Memory B cell (primary cell): ENCODE measurements around the gene PTPN12.
"Not testable (repeated sequence)": the region's sequence is repeated elsewhere in the genome, so short reads cannot be mapped to it uniquely, and the experiment has no call there.

Source experiments
- ATAC-seq: fragments of 150-1000 bp; cut with Tn5 transposase; 2 replicates; pipeline ENCODE4 v1.10.0; 2021; ENCODE audit warnings: low read depth, mild to moderate bottlenecking, moderate library complexity
- DNase-seq, 2 donors: peaks; one replicate each; pipeline ENCODE4 v3.0.0; 2022; ENCODE audit warnings: low spot score in 2 of 2
- H3K27ac Mint-ChIP-seq: one replicate; pipeline ENCODE4 v1.8.0; 2022; ENCODE audit warnings: mild to moderate bottlenecking, moderate library complexity, mixed read lengths
- H3K27me3 Mint-ChIP-seq: one replicate; pipeline ENCODE4 v1.8.0; 2022; ENCODE audit warnings: mixed read lengths
- H3K36me3 Mint-ChIP-seq: one replicate; pipeline ENCODE4 v1.8.0; 2022; ENCODE audit warnings: mild to moderate bottlenecking, mixed read lengths
- H3K4me1 Mint-ChIP-seq: one replicate; pipeline ENCODE4 v1.8.0; 2022; ENCODE audit warnings: mixed read lengths
- H3K4me3 Mint-ChIP-seq: one replicate; pipeline ENCODE4 v1.8.0; 2022; ENCODE audit warnings: mild to moderate bottlenecking, moderate library complexity, mixed read lengths
- H3K9me3 Mint-ChIP-seq: one replicate; pipeline ENCODE4 v1.8.0; 2022; ENCODE audit warnings: mixed read lengths

Gene PTPN12

DNA sequence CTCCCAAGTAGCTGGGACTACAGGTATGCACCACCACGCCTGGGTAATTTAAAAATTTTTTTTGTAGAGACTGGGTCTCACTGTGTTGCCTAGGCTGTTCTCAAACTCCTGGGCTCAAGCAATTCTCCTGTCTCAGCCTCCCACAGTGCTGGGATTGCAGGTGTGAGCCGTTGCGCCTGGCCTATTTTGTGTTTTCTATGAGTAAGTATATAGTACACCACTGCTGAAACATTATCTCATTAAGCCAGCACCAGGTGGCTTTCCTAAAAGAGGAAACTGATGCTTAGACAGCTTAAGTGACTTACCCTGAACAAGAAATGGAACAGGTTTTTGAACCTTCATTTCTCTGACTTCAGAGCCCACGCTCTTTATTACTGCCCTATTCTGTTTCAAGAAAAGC is 7.8 kb upstream of the PTPN12 start:
- no peaks in the 10 kb centered on the region for H3K36me3 Mint-ChIP-seq
- ATAC-seq (peak; percentile 49), DNase-seq (no peak)
- H3K4me3 Mint-ChIP-seq, result no peak overlapping the region
- no peaks in the 10 kb centered on the region for H3K9me3 Mint-ChIP-seq
- H3K27ac Mint-ChIP-seq, result peak overlapping the region; percentile 88
- H3K27me3 Mint-ChIP-seq, result no peaks in the 10 kb centered on the region
- H3K4me1 Mint-ChIP-seq, result peaks cover 21% of the 10 kb centered on the region

DNA sequence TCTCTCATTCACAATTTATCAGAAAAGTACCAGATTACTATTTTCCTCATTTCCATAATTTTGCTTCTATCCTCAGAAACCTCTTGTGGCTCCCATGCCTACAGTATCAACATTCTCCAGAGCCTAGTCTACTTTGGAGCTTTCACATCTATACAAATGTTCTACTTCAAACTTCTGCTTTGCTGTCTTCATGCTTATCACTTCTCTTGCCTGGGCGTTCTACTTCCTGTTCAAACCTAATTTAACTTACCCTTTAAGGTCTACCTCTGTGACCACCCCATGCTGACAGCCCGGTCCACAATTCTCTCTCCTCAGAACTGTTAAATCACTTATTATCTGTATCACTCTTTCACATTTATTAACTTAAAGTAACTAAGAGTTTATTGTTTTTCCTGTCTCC is 6.1 kb upstream of the PTPN12 start:
- peaks cover 19% of the 10 kb centered on the region for H3K4me1 Mint-ChIP-seq
- peak overlapping the region; percentile 88 for H3K27ac Mint-ChIP-seq
- H3K36me3 Mint-ChIP-seq, result no peaks in the 10 kb centered on the region
- peak in 1 of 2 donors; percentile 15 for DNase-seq
- H3K4me3 Mint-ChIP-seq, result peak overlapping the region; percentile 87
- no peaks in the 10 kb centered on the region for H3K9me3 Mint-ChIP-seq
- peak; percentile 94 for ATAC-seq
- H3K27me3 Mint-ChIP-seq, result no peaks in the 10 kb centered on the region

DNA sequence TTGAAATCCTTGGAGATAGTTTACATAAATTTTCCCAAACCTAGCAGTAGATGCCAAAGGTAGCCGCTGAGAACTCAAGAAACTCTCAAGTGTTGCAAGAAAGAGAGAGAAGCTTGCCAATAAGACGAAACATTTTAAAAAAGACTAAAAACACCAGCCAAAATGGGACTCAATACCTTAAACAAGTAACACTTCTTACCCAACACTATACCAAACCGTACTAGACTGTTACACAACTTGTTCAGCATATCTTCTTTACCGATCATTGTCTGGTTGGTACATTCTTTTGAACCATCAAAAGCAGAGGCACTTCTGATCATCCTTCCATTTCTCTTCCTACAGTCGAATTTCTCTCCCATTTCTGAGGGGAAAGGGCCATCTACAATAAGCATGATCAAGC is 4.8 kb upstream of the PTPN12 start:
- no peak overlapping the region for H3K27ac Mint-ChIP-seq
- ATAC-seq, result no peak
- H3K36me3 Mint-ChIP-seq, result no peaks in the 10 kb centered on the region
- no peaks in the 10 kb centered on the region for H3K27me3 Mint-ChIP-seq
- DNase-seq, result no peak
- no peak overlapping the region for H3K4me3 Mint-ChIP-seq
- no peaks in the 10 kb centered on the region for H3K9me3 Mint-ChIP-seq
- peaks cover 19% of the 10 kb centered on the region for H3K4me1 Mint-ChIP-seq

DNA sequence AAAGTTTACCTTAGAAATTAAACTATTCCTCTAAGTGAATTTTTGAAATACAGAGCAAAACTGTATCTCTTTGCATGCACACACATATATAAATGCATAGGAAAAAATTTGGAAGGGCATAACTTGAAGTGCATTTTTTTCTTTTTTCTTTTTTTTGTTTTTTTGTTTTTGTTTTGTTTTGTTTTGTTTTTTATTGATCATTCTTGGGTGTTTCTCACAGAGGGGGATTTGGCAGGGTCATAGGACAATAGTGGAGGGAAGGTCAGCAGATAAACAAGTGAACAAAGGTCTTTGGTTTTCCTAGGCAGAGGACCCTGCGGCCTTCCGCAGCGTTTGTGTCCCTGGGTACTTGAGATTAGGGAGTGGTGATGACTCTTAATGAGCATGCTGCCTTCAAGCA is 4.4 kb upstream of the PTPN12 start:
- not testable (repeated sequence) for H3K27ac Mint-ChIP-seq, ATAC-seq, DNase-seq, H3K4me3 Mint-ChIP-seq, H3K9me3 Mint-ChIP-seq, H3K36me3 Mint-ChIP-seq, H3K27me3 Mint-ChIP-seq
- H3K4me1 Mint-ChIP-seq, result peaks cover 19% of the 10 kb centered on the region

DNA sequence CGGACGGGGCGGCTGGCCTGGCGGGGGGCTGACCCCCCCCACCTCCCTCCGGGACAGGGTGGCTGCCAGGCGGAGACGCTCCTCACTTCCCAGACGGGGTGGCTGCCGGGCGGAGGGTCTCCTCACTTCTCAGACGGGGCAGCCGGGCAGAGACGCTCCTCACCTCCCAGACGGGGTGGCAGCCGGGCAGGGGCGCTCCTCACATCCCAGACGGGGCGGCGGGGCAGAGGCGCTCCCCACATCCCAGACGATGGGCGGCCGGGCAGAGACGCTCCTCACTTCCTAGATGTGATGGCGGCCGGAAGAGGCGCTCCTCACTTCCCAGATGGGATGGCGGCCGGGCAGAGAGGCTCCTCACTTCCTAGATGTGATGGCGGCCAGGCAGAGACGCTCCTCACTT is 3.0 kb upstream of the PTPN12 start:
- not testable (repeated sequence) for H3K9me3 Mint-ChIP-seq, H3K36me3 Mint-ChIP-seq, ATAC-seq, H3K27me3 Mint-ChIP-seq, H3K27ac Mint-ChIP-seq, DNase-seq, H3K4me3 Mint-ChIP-seq
- peaks cover 19% of the 10 kb centered on the region for H3K4me1 Mint-ChIP-seq

DNA sequence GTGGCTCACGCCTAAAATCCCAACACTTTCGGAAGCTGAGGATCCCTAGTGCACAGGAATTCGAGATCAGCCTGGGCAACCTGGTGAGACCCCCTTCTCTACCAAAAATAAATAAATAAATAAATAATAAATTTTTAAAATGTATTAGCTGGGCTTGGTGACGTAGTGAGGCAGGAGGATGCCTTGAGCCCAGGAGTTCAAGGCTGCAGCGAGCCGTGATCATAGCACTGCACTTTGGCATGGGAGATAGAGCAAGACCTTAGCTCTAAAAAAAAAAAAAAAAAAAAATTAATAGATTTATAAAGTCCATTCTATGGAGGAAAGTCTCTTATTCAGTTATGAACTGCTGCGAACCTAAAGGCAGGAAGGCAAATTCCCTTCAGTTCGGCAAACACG is 1.1 kb upstream of the PTPN12 start:
- no peaks in the 10 kb centered on the region for H3K27me3 Mint-ChIP-seq
- H3K36me3 Mint-ChIP-seq, result no peaks in the 10 kb centered on the region
- DNase-seq (no peak), ATAC-seq (no peak)
- H3K4me1 Mint-ChIP-seq, result peaks cover 16% of the 10 kb centered on the region
- H3K4me3 Mint-ChIP-seq, result peak overlapping the region; percentile 98
- peak overlapping the region; percentile 91 for H3K27ac Mint-ChIP-seq
- H3K9me3 Mint-ChIP-seq, result no peaks in the 10 kb centered on the region

DNA sequence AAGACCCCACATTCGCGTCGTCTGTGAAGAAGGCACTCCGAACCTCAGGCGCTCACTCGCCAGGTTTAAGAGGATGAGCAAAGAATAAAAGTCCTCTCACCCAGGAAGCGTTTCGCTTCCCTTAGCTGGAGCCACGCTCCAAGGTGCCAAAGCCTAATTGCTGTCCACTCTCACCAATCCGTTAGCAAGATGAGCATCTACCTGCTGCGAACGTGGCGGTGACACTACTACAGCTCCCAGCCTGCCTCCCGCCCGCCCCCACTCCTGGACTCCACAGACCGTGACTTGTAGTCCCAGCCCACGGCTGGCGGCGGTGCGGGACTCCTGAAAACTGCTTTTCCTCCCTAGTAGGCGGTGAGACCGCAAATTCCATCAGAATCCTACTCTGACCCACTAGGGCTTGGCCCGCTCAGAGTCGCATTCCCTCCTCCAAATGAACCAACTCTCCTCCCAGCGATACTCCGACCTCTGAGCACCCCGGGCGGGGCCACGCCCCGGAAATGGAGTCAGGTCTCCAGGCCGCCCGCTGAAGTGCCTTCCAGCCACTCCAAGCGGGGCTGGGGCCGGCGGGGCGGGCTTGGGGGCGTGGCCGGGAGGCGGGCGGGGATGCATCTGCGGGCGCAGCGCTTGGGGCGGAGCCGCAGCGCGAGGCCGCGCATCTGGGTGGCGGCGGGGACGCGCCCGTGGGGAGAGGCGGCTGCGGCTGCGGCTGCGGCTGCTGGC is 521 bp upstream of the PTPN12 start:
- DNase-seq, result peak; percentile 86 to 94
- Mint-ChIP-seq H3K4me1 (peaks cover 14% of the 10 kb centered on the region), H3K9me3 (no peaks in the 10 kb centered on the region), H3K36me3 (no peaks in the 10 kb centered on the region), H3K27ac (peak overlapping the region; percentile 91), H3K4me3 (peak overlapping the region; percentile 98), H3K27me3 (no peaks in the 10 kb centered on the region)
- peak; percentile 88 for ATAC-seq

DNA sequence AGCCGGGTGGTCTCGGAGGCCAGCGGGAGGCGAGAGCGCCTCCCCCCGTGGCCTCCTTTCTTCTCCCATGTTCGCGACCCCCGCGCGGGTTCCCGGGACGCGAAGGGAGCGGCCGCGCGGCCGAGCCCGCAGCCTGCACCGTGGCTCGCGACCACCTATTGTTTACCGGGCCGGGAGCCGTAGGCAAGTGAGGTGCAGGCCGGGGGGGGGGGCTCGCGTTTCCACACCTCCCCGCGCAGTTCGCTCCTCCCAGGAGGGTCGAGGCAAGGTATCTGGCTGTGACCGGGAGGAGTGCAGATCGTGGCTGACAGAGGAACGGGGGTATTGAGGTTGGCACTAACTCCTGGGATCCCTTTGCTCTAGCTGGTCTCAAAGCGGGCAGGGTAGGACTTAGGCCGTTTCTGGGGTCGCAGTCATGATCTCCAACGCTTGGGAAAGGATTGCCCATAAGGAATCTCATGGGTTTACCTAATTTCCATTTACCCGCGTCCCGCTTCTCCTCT is 734 bp downstream of the PTPN12 start:
- H3K27me3 Mint-ChIP-seq, result no peaks in the 10 kb centered on the region
- H3K27ac Mint-ChIP-seq, result peak overlapping the region; percentile 68
- no peaks in the 10 kb centered on the region for H3K9me3 Mint-ChIP-seq
- H3K4me1 Mint-ChIP-seq, result peaks cover 19% of the 10 kb centered on the region
- ATAC-seq (no peak), DNase-seq (no peak)
- H3K36me3 Mint-ChIP-seq, result no peaks in the 10 kb centered on the region
- peak overlapping the region; percentile 98 for H3K4me3 Mint-ChIP-seq

DNA sequence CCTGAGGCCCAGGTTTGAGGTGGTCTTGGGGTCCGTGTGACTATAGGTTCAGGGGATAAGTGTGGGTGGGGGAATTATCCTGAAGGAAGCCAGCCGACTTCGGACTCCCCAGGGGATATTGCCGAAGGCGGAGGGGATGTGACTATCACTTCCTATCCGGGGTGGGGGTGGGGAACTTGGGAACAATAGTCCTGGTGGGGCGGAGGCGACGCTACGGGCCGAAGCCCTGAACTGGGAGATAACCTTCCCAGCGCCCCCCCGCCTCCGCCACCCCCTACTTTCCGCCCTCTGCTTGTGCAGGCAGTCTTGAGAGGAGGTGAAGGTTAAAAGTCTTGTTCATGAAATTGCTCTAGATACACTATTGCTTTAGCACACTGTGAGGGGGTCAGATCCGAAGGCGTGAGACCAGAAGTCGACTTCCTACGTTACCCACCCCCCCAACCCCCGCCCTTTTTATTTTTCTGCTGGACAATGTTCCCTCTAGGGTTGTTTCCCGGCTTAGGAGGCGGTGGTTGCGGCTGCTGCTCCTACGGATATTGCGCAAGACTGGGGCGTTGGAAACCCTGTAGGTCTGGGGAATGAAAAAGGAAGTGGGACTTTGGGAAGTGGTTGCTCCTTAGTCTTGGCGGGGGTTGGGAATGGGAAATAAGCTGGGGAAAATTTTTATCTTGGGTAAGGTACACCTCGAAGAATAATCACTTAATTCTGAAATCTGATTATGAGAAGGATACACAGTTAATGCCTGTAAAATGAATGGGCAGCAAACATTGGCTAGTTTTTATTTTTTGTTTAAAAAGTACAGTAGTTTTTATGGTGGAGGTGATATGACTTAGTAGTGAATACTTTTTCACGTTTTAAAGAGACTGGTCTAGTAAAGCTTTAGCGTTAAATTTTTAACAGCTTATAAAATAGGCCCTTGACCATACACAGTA is 1.5 kb downstream of the PTPN12 start:
- ATAC-seq (no peak), DNase-seq (no peak)
- peak overlapping the region; percentile 98 for H3K4me3 Mint-ChIP-seq
- no peaks in the 10 kb centered on the region for H3K27me3 Mint-ChIP-seq
- H3K9me3 Mint-ChIP-seq, result no peaks in the 10 kb centered on the region
- no peaks in the 10 kb centered on the region for H3K36me3 Mint-ChIP-seq
- H3K4me1 Mint-ChIP-seq, result peaks cover 22% of the 10 kb centered on the region
- peak overlapping the region; percentile 68 for H3K27ac Mint-ChIP-seq

DNA sequence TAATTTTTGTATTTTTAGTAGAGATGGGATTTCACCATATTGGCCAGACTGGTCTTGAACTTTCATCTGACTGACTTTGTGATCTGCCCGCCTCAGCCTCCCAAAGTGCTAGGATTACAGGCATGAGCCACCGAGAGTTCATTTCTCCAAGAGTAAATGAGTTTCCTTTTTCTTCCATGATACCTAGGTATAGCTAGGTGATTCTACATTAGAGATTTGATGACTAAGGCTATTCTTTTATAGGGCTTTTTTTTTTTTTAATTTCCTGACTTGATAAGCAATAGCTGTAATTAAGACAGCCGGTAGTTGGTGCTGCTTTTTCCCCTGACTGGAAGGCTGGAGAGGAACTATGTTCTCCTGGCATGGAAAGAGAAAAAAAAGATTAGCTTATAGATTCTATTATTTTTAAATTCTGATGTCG is 3.3 kb downstream of the PTPN12 start:
- DNase-seq (no peak), ATAC-seq (no peak)
- Mint-ChIP-seq H3K9me3 (no peaks in the 10 kb centered on the region), H3K4me1 (peaks cover 27% of the 10 kb centered on the region), H3K27me3 (no peaks in the 10 kb centered on the region), H3K4me3 (peak overlapping the region; percentile 75), H3K27ac (no peak overlapping the region), H3K36me3 (no peaks in the 10 kb centered on the region)

DNA sequence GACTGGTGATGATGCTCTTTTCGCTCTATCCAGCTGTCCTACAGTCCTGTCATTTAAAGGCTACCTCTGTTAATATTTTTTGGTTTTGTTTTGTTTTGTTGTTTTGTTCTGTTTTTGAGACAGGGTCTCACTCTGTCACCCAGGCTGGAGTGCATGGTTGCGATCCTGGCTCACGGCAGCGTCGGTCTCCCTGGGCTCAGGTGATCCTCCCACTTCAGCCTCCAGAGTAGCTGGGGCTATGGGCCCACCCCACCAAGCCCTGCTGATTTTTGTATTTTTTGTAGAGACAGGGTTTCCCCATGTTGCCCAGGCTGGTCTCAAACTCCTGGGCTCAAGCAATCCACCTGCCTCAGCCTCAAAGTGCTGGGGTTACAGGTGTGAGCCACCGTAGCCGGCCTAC is 3.9 kb downstream of the PTPN12 start:
- H3K4me3 Mint-ChIP-seq, DNase-seq, H3K9me3 Mint-ChIP-seq, H3K27me3 Mint-ChIP-seq, ATAC-seq, H3K36me3 Mint-ChIP-seq: not testable (repeated sequence)
- H3K27ac Mint-ChIP-seq, result peak overlapping the region; percentile 11
- peaks cover 27% of the 10 kb centered on the region for H3K4me1 Mint-ChIP-seq

DNA sequence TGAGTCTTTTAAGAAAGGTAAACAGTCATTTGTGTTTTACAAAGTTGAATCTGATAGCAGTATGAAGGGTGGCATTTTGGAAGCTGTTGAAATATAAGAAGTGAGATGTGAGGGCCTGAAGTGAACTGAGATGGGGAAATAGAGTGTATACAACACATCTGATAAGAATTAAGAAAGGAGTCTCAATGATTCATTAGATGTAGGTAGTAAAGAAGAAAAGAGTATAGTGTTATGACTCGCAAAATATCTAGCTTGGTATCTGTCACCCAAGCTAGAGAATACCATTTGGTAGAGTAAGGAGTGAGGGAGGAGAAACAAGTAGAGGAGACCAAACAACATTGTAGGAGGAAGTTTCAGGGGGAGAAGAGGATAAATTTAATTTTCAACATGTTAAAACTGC is 5.3 kb downstream of the PTPN12 start:
- no peak overlapping the region for H3K4me3 Mint-ChIP-seq
- DNase-seq (no peak), ATAC-seq (no peak)
- H3K27me3 Mint-ChIP-seq, result no peaks in the 10 kb centered on the region
- peaks cover 31% of the 10 kb centered on the region for H3K4me1 Mint-ChIP-seq
- peak overlapping the region; percentile 11 for H3K27ac Mint-ChIP-seq
- no peaks in the 10 kb centered on the region for H3K9me3 Mint-ChIP-seq
- H3K36me3 Mint-ChIP-seq, result peaks cover 4% of the 10 kb centered on the region

DNA sequence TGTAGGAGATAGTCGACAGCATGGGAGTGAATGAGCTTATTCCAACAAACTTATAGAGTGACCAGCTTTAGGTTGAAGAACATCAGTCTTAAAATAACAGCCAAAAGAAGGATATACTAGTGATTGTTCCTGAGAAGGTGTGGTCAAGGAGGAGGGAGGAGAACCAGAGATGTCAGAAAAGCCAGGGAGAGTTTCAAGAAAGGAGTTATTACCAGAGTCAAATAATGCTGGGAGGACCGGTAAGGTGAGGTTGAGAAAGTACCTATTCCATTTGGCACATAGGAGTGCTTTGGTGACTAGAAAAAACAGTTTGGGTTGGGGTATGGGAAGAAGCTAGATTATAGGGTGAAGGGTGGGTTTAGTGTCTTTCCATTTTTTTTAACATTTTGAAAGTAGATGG is 5.8 kb downstream of the PTPN12 start:
- no peak overlapping the region for H3K4me3 Mint-ChIP-seq
- DNase-seq (no peak), ATAC-seq (no peak)
- H3K27me3 Mint-ChIP-seq, result no peaks in the 10 kb centered on the region
- H3K27ac Mint-ChIP-seq, result peak overlapping the region; percentile 11
- H3K9me3 Mint-ChIP-seq, result no peaks in the 10 kb centered on the region
- peaks cover 4% of the 10 kb centered on the region for H3K36me3 Mint-ChIP-seq
- peaks cover 36% of the 10 kb centered on the region for H3K4me1 Mint-ChIP-seq

DNA sequence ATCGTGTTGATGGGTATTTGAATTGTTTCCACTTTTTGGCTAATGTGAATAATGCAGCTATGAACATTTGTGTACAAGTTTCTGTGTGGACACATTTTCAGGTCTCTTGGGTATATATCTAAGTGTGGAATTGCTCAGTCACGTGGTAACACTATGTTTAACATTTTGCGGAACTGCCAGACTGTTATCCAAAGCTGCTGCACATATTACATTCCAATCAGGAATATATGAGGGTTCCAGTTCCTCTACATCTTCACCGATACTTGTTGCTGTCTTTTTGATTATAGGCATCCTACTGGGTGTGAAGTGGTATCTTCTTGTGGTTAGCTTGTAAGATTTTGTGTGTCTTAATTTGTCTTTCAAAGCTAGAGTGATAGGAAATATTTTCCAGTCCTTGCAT is 6.8 kb downstream of the PTPN12 start:
- no peaks in the 10 kb centered on the region for H3K9me3 Mint-ChIP-seq
- H3K4me3 Mint-ChIP-seq, result no peak overlapping the region
- DNase-seq (no peak), ATAC-seq (no peak)
- peaks cover 42% of the 10 kb centered on the region for H3K4me1 Mint-ChIP-seq
- no peak overlapping the region for H3K27ac Mint-ChIP-seq
- no peaks in the 10 kb centered on the region for H3K27me3 Mint-ChIP-seq
- peaks cover 4% of the 10 kb centered on the region for H3K36me3 Mint-ChIP-seq
